GM23338 (cell line): Measurements from ENCODE around the gene HGD. TPM values are rescaled to one million over a fixed set of nuclear protein-coding genes. Genes with fewer than 3 reads are reported as not detected.

Source experiments
- ATAC-seq: fragments of 200-7000 bp; cut with Tn5 transposase; 3 replicates; pipeline ENCODE4 v1.9.1; 2020
- DNase-seq: peaks from one replicate; pipeline ENCODE4 v3.0.0-alpha.2; 2015; ENCODE audit warnings: low spot score
- H2AFZ ChIP-seq: fragments of 200-600 bp; sonication (generic); 2 replicates; pipeline ENCODE4 v1.8.0; 2016; ENCODE audit warnings: antibody characterized with exemption, mild to moderate bottlenecking, moderate library complexity
- H3F3A ChIP-seq: fragments of 200-600 bp; sonication (generic); replicated peaks from 2 replicates; pipeline ENCODE4 v1.8.0; 2017; ENCODE audit warnings: antibody characterized with exemption, mixed run types, low read depth
- H3K27ac ChIP-seq: fragments of 200-600 bp; sonication (generic); 2 replicates; pipeline ENCODE4 v1.6.1; 2016; ENCODE audit warnings: low read depth
- H3K27me3 ChIP-seq: fragments of 200-600 bp; sonication (generic); 2 replicates; pipeline ENCODE4 v1.8.0; 2016; ENCODE audit warnings: mild to moderate bottlenecking, mixed run types, moderate library complexity; ENCODE audit not compliant: insufficient read depth
- H3K36me3 ChIP-seq: fragments of 200-600 bp; sonication (generic); 2 replicates; pipeline ENCODE4 v1.8.0; 2016; ENCODE audit warnings: mild to moderate bottlenecking; ENCODE audit not compliant: insufficient read depth
- H3K4me1 ChIP-seq: fragments of 200-600 bp; sonication (generic); 2 replicates; pipeline ENCODE4 v1.8.0; 2016; ENCODE audit warnings: mild to moderate bottlenecking, moderate library complexity; ENCODE audit not compliant: insufficient read depth
- H3K4me2 ChIP-seq: fragments of 200-600 bp; sonication (generic); 2 replicates; pipeline ENCODE4 v1.7.1; 2017; ENCODE audit warnings: mixed run types
- H3K4me3 ChIP-seq: fragments of 200-600 bp; sonication (generic); 2 replicates; pipeline ENCODE4 v1.6.1; 2016; ENCODE audit warnings: mixed run types
- H3K79me2 ChIP-seq: fragments of 200-600 bp; sonication (generic); replicated peaks from 2 replicates; pipeline ENCODE4 v1.8.0; 2017; ENCODE audit warnings: mild to moderate bottlenecking; ENCODE audit not compliant: insufficient read depth
- H3K9me2 ChIP-seq: fragments of 200-600 bp; sonication (generic); 2 replicates; pipeline ENCODE4 v1.8.0; 2017; ENCODE audit not compliant: insufficient read depth
- H4K20me1 ChIP-seq: fragments of 200-600 bp; sonication (generic); replicated peaks from 2 replicates; pipeline ENCODE4 v1.8.0; 2017; ENCODE audit warnings: mild to moderate bottlenecking; ENCODE audit not compliant: insufficient read depth
- H3K27ac Mint-ChIP-seq: 2 replicates; pipeline ENCODE4 v1.8.0; 2020; ENCODE audit warnings: inconsistent platforms, mild to moderate bottlenecking, moderate library complexity, mixed read lengths
- H3K27me3 Mint-ChIP-seq: 3 replicates; pipeline ENCODE4 v1.8.0; 2022; ENCODE audit warnings: low read depth, mild to moderate bottlenecking, moderate library complexity, mixed read lengths, inconsistent platforms; ENCODE audit not compliant: insufficient read depth, poor library complexity
- H3K36me3 Mint-ChIP-seq: 3 replicates; pipeline ENCODE4 v1.8.0; 2021; ENCODE audit warnings: low read depth, mild to moderate bottlenecking, inconsistent platforms, moderate library complexity, mixed read lengths
- H3K4me1 Mint-ChIP-seq: 3 replicates; pipeline ENCODE4 v1.8.0; 2020; ENCODE audit warnings: mild to moderate bottlenecking, inconsistent platforms, mixed read lengths
- H3K4me3 Mint-ChIP-seq: 3 replicates; pipeline ENCODE4 v1.8.0; 2021; ENCODE audit warnings: moderate library complexity, mild to moderate bottlenecking, inconsistent platforms, mixed read lengths
- H3K9me3 Mint-ChIP-seq: 3 replicates; pipeline ENCODE4 v1.8.0; 2020; ENCODE audit warnings: moderate library complexity, mild to moderate bottlenecking, inconsistent platforms, mixed read lengths
- CTCF ChIP-seq, 2 experiments: fragments of 200-600 bp in 1 of 2; sonication (generic) in 1 of 2; conservative IDR thresholded peaks; 2 replicates each; pipeline versions ENCODE4 v1.5.1 to v1.6.1; 2016 to 2017; ENCODE audit warnings: antibody characterized with exemption in 2 of 2, low read depth in 2 of 2, mild to moderate bottlenecking in 2 of 2, moderate library complexity in 1 of 2
- ETS1 ChIP-seq: IDR thresholded peaks from 2 replicates; pipeline ENCODE4 v1.6.1; 2016; ENCODE audit warnings: antibody characterized with exemption
- EZH2 ChIP-seq: fragments of 200-600 bp; sonication (generic); IDR thresholded peaks from one replicate; pipeline ENCODE4 v1.8.0; 2017; ENCODE audit warnings: antibody characterized with exemption, mild to moderate bottlenecking, low read depth; ENCODE audit not compliant: unreplicated experiment
- EZH2phosphoT487 ChIP-seq: fragments of 200-600 bp; sonication (generic); IDR thresholded peaks from one replicate; pipeline ENCODE4 v1.8.1; 2018; ENCODE audit warnings: antibody characterized with exemption; ENCODE audit not compliant: unreplicated experiment
- NANOG ChIP-seq: IDR thresholded peaks from 2 replicates; pipeline ENCODE4 v1.6.1; 2016; ENCODE audit warnings: antibody characterized with exemption, borderline replicate concordance
- POLR2AphosphoS5 ChIP-seq: IDR thresholded peaks from 2 replicates; pipeline ENCODE4 v1.6.1; 2016; ENCODE audit warnings: antibody characterized with exemption, low read depth
- REST ChIP-seq: IDR thresholded peaks from one replicate; pipeline ENCODE4 v1.6.1; 2018; ENCODE audit warnings: antibody characterized with exemption; ENCODE audit not compliant: unreplicated experiment
- STAT1 ChIP-seq: IDR thresholded peaks from one replicate; pipeline ENCODE4 v1.6.1; 2016; ENCODE audit warnings: antibody characterized with exemption; ENCODE audit not compliant: unreplicated experiment
- ZNF114 ChIP-seq: fragments of 250-450 bp; sonication (Bioruptor Pico); IDR thresholded peaks from 2 replicates; pipeline ENCODE4 v1.5.0; 2020; ENCODE audit warnings: mild to moderate bottlenecking, moderate library complexity
- ZNF331 ChIP-seq: fragments of 250-450 bp; sonication (Bioruptor Pico); IDR thresholded peaks from 2 replicates; pipeline ENCODE4 v1.5.0; 2020; ENCODE audit warnings: low read depth, mild to moderate bottlenecking, moderate library complexity
- long read RNA-seq: library from polyadenylated mRNA; unstranded; transcript quantifications from one replicate; pipeline ENCODE4 v2.0.0, GENCODE V29; 2020; ENCODE audit not compliant: unreplicated experiment
- polyA plus RNA-seq: library from polyadenylated mRNA; unstranded; fragments of >200 nt; fragmentation: Nextera tagmentation; extraction: Ambion mirVana; gene quantifications from 2 replicates; pipeline ENCODE4 v1.2.1, GENCODE V29; 2016
- total RNA-seq: library from RNA; depleted of rRNA; stranded (reverse); fragments of >200 nt; shearing (Covaris generic); gene quantifications from 2 replicates; pipeline ENCODE4 v1.2.3, GENCODE V29; 2014; rRNA removed

HGD gene
- not detected in 2 replicates for total RNA-seq
- not detected in 2 replicates for polyA plus RNA-seq
- long read RNA-seq: 0 reads

GRCh38 chr3:120682095-120682681, at the start of gene HGD:
Gene HGD (minus strand): TSS chr3:120682239. CDS start chr3:120682111, 128 bp downstream.
- no peak within 1 kb of the TSS for H3K4me2 ChIP-seq
- H4K20me1 ChIP-seq: no peaks in the 10 kb centered on the region
- no peak within 1 kb of the TSS for H3K4me3 ChIP-seq
- H3K79me2 ChIP-seq: no peaks in the 10 kb centered on the region
- H3F3A ChIP-seq: no peaks in the 10 kb centered on the region
- peak within 1 kb of the TSS; percentile 67 for H3K27ac Mint-ChIP-seq
- no peak within 1 kb of the TSS; the same call in 2 of the 3 replicates for H3K4me3 Mint-ChIP-seq
- 0 out of 2 replicates have a peak, but pooled peaks cover 9% of the 10 kb centered on the region for H3K9me2 ChIP-seq
- no peak within 1 kb of the TSS for H2AFZ ChIP-seq
- peaks cover 55% of the 10 kb centered on the region for H3K4me1 Mint-ChIP-seq
- ATAC-seq: no peak
- peaks cover 16% of the 10 kb centered on the region for H3K36me3 Mint-ChIP-seq
- peaks cover 9% of the 10 kb centered on the region for H3K9me3 Mint-ChIP-seq
- H3K27me3 ChIP-seq: no peaks in the 10 kb centered on the region
- no peak for DNase-seq
- peak within 1 kb of the TSS; percentile 82; the same call in 1 of the 2 replicates for H3K27ac ChIP-seq
- peaks cover 26% of the 10 kb centered on the region; the same call in 1 of the 2 replicates for H3K4me1 ChIP-seq
- peaks cover 6% of the 10 kb centered on the region for H3K27me3 Mint-ChIP-seq
- no peaks in the 10 kb centered on the region for H3K36me3 ChIP-seq
- TF ChIP-seq NANOG: no peak
- TF ChIP-seq EZH2: no peak
- no peak for TF ChIP-seq STAT1
- TF ChIP-seq EZH2phosphoT487: no peak
- no peak for TF ChIP-seq ZNF331 (CRISPR knock-in tag)

- no peak overlapping the region; the same call in 2 of the 3 replicates for H3K4me3 Mint-ChIP-seq
- peaks cover 2% of the 10 kb centered on the region for H3K27me3 Mint-ChIP-seq
- no peak overlapping the region for H3K27ac ChIP-seq
- no peaks in the 10 kb centered on the region for H3K27me3 ChIP-seq
- H3K36me3 Mint-ChIP-seq: peaks cover 34% of the 10 kb centered on the region
- H3K4me1 Mint-ChIP-seq: peaks cover 21% of the 10 kb centered on the region
- no peak for TF ChIP-seq NANOG
- TF ChIP-seq ETS1: no peak
- TF ChIP-seq EZH2: no peak
- TF ChIP-seq EZH2phosphoT487: no peak
- no peak for TF ChIP-seq ZNF114
- TF ChIP-seq CTCF (conservative IDR thresholded peaks at IDR 0.05; ENCODE audit: low read depth in 2 of 2): no peak
- no peak for TF ChIP-seq REST
- TF ChIP-seq STAT1: no peak
- TF ChIP-seq POLR2AphosphoS5: no peak
- H2AFZ ChIP-seq: no peak overlapping the region
- H3K4me2 ChIP-seq: 0 out of 2 replicates have a peak overlapping the region, but pooled peaks have one; percentile 10
- no peaks in the 10 kb centered on the region for H4K20me1 ChIP-seq
- DNase-seq (peak; percentile 61), ATAC-seq (peak; percentile 74)
- peaks cover 3% of the 10 kb centered on the region; the same call in 1 of the 2 replicates for H3K36me3 ChIP-seq
- H3K27ac Mint-ChIP-seq: peak overlapping the region; percentile 50; the same call in 1 of the 2 replicates
- H3K4me3 ChIP-seq: no peak overlapping the region
- no peaks in the 10 kb centered on the region for H3K9me2 ChIP-seq
- H3K9me3 Mint-ChIP-seq: peaks cover 33% of the 10 kb centered on the region
- no peaks in the 10 kb centered on the region for H3F3A ChIP-seq
- H3K4me1 ChIP-seq: peaks cover 23% of the 10 kb centered on the region
- H3K79me2 ChIP-seq: no peaks in the 10 kb centered on the region
These were observed 48.8 kb upstream of the HGD start for GRCh38 chr3:120730576-120731542.
